GM12874 (cell line): ENCODE measurements around the gene DPRX.

Experiments
- TF ChIP-seq, protein P1 (sequence below): IDR thresholded peaks from 2 replicates; pipeline ENCODE4 v1.5.1; 2011; ENCODE audit warnings: low read depth, mild to moderate bottlenecking, control low read depth, low read length, moderate library complexity; ENCODE audit not compliant: insufficient read depth

The DPRX gene

DNA sequence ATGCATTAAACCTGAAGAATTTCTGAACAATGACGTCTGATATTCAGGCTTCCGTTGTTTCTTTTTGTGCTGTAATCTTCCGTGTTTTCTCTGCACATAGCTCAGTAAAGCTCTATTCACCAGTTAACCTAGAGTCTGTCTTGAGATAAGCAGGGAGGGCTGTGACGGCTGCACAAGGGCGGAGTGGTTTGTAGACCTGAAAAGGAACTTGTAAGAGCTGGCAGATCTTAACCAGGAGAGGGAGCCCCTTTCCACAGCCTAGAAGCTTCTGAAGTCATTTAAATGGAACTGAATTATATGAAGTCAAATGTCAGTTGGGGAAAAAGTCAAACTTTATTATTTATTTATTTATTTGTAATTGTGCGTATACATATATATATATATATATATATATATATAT is 27.5 kb downstream of the DPRX start:
- TF ChIP-seq, protein P1, sequence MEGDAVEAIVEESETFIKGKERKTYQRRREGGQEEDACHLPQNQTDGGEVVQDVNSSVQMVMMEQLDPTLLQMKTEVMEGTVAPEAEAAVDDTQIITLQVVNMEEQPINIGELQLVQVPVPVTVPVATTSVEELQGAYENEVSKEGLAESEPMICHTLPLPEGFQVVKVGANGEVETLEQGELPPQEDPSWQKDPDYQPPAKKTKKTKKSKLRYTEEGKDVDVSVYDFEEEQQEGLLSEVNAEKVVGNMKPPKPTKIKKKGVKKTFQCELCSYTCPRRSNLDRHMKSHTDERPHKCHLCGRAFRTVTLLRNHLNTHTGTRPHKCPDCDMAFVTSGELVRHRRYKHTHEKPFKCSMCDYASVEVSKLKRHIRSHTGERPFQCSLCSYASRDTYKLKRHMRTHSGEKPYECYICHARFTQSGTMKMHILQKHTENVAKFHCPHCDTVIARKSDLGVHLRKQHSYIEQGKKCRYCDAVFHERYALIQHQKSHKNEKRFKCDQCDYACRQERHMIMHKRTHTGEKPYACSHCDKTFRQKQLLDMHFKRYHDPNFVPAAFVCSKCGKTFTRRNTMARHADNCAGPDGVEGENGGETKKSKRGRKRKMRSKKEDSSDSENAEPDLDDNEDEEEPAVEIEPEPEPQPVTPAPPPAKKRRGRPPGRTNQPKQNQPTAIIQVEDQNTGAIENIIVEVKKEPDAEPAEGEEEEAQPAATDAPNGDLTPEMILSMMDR: no peak

DNA sequence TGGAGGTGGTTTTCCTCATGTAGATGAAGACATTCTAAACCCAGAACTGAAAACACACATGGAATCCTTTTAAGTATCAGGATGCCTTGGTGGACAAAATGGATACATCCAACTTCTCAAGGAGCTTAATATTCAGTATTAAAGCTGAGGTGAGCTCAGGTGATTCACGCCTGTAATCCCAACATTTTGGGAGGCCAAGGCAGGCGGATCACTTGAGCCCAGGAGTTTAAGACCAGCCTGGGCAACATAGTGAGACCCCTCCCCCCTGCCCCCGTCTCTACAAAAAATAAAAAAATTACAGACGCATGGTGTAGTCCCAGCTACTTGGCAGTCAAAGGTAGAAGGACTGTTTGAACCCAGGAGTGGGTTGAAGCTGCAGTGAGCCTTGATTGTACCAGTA is 28.8 kb downstream of the DPRX start:
- TF ChIP-seq, protein P1: no peak

DNA sequence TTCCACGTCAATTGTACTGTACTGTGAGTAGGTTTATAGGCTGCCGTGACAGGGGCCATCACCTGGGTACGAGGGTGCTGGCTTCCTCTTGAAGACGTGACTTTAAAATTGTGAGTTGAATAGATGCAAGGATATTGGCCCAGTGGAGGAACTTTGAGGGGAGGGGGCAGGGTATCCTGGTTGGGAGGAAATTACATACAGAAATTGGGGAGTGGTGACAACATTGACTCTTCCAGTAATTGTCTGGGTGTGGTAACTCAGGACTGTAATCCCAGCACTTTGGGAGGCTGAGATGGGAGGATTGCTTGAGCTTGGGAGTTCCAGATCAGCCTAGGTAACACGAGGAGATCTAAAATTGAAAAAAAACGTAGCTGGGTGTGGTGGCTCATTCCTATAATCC is 30.4 kb downstream of the DPRX start:
- TF ChIP-seq, protein P1: no peak

DNA sequence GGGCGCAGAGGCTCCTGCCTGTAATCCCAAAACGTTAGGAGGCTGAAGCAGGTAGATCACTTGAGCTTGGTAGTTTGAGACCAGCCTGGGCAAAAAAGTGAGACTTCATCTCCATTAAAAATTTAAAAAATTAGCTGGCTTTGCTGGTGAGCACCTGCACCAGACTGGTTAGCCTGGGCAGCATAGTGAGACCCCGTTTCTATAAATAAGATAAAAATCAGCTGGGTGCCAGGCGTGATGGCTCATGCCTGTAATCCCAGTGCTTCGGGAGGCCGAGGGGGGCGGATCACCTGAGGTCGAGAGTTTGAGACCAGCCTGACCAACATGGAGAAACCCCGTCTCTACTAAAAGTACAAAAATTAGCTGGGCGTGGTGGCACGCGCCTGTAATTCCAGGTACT is 32.4 kb downstream of the DPRX start:
- TF ChIP-seq, protein P1: no peak

DNA sequence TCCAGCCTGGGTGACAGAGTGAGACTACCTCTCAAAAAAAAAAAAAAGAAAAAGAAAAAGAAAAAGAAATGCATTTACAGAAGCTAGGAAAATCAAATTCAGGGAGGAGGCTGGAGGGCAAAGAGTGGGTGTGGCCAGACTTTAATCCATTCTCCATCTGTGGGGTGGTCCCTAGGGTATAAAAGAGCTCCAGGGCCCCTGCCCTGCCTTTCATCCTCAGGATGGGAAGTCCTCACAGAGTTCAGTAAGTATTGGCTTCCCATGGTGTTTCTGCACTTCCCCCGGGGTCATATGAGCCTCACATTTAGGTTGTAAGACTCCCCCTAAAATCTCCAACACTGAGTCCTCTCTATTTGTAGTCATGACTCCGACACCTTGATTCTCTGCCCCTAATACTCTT is 33.0 kb downstream of the DPRX start:
- TF ChIP-seq, protein P1: no peak

DNA sequence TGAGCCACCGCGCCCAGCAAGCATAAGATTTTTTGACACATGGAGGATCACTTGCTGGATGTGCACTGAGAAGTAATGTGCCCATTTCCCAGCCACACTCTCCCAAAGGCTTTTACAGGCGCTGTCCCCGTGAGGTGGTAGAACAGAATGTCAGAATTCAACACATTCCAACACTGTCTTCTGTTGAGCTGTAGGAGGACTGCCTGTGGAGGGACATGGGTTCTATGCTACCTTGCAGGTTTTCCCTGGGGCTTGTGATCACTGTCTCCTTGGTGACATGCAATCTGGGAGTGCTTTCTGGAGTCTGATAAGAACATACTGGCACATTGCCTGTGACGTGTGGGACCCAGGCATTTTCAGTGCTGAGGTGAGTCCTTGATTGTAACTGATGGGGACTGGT is 38.5 kb downstream of the DPRX start:
- TF ChIP-seq, protein P1: no peak

DNA sequence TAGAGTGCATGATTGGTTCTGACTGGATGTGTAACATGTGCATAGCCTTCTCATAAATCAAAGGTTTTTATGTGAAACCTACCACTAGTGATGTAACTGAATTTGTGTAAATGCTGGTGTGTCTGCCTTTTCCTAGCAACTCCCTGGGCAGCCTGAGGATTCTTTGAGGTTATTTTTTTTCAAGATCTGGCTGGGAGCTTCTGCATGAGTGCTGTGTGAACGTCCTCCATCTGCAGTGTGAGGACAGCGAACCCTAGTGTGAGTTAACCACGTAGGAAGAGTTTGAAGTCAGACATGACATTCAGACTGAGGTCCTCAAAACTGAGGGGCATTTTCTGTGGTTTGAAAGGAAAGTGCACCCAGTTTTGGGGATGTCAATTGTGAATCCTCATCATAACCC is 39.9 kb downstream of the DPRX start:
- TF ChIP-seq, protein P1: no peak
